Stimulated activated CD4-positive, alpha-beta T cell treated with anti-CD3 and anti-CD28 coated beads, Interleukin-12 subunit alpha, Interleukin-12 subunit beta, amount 100 ng/mL, for 4 hours (primary cell): ENCODE data around the gene BRD3.
"Not testable (repeated sequence)": the region's sequence is repeated elsewhere in the genome, so short reads cannot be mapped to it uniquely, and the experiment has no call there.

Experiments
- DNase-seq: peaks from one replicate; pipeline ENCODE4 v3.0.0-alpha.2; 2020

BRD3 gene

GRCh38 chr9:133991214-133991921 is 76.5 kb downstream of the BRD3 start:
- no peak for DNase-seq

- no peak for DNase-seq
Observed at GRCh38 chr9:133990366-133991213, 77.2 kb downstream of the BRD3 start.

GRCh38 chr9:133989625-133990365 is 78.0 kb downstream of the BRD3 start:
- DNase-seq, result no peak

GRCh38 chr9:133988771-133989170 is 79.1 kb downstream of the BRD3 start:
- DNase-seq, result not testable (repeated sequence)

GRCh38 chr9:133987946-133988665 is 79.7 kb downstream of the BRD3 start:
- no peak for DNase-seq

GRCh38 chr9:133987446-133987788 is 80.4 kb downstream of the BRD3 start:
- no peak for DNase-seq

GRCh38 chr9:133986774-133987445 is 80.9 kb downstream of the BRD3 start:
- no peak for DNase-seq

GRCh38 chr9:133986061-133986460 is 81.8 kb downstream of the BRD3 start:
- no peak for DNase-seq

- no peak for DNase-seq
Observed at GRCh38 chr9:133982971-133983720, 84.7 kb downstream of the BRD3 start.

GRCh38 chr9:133981958-133982681 is 85.7 kb downstream of the BRD3 start:
- no peak for DNase-seq

GRCh38 chr9:133981589-133981957 is 86.3 kb downstream of the BRD3 start:
- DNase-seq, result no peak

GRCh38 chr9:133980864-133981588 is 86.8 kb downstream of the BRD3 start:
- no peak for DNase-seq
